ENCODE data around the gene TCTN1.
"Not testable (repeated sequence)": the region's sequence is repeated elsewhere in the genome, so short reads cannot be mapped to it uniquely, and the experiment has no call there.

TCTN1 gene

DNA sequence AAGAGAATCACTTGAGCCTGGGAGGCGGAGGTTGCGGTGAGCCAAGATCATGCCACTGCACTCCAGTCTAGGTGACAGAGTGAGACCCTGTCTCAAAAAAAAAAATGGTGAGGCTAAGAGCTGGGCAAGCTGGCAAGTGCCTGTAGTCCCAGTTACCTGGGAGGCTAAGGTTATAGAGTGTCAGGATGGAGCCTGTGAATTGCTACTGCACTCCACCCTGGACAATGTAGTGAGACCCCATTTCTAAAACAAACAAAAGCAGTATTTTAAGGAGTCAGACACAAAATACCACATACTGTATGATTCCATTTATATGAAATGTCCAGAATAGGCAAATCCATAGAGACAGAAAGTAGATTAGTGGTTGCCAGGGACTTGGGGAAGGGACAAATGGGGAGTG, 26.8 kb upstream of the TCTN1 start:
- DNase-seq = not testable (repeated sequence)

DNA sequence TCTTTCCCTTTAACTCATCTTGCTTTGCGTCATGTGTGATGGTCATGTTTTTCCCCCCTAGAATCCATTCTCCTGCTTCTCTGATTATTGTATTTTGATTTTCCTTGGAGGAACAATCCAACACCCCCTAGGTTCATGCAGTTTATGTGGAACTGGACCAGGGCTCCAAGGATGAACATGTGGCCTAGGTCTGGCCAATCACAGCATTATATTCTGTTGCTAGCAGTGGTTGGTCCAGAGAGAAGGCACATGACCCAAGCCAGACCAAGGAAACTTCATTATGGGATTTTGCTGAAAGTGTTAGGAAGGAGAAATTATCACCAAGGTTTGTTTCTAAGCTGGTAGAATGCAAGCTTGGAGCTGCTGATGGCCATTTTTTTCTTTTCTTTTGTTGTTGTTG, 23.9 kb upstream of the TCTN1 start:
- no peak for DNase-seq

DNA sequence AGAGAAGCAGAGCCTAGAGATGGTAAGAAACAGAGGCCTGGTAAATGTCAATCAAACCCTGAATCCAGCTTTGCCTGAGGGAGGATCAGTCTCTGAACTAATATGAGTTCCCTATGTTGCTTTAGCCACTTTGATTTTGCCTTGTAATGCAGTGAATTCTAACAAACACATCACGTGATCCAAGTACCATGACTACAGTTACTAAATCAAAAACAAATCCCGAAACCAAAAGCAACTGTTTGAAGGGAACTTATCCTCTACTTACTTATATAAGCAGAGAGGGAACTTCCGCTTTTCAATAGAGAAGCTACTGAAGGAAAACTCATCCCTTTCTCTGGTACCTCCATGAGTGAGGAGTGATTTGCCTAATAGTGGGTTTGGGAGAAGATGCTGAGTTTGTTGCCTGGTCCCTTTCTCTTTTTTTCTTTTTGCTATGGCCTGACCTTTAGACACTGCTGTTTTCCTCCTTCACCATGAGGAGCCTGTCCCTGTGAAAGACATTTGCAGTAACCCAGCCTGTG, 23.1 kb upstream of the TCTN1 start:
- DNase-seq = no peak

DNA sequence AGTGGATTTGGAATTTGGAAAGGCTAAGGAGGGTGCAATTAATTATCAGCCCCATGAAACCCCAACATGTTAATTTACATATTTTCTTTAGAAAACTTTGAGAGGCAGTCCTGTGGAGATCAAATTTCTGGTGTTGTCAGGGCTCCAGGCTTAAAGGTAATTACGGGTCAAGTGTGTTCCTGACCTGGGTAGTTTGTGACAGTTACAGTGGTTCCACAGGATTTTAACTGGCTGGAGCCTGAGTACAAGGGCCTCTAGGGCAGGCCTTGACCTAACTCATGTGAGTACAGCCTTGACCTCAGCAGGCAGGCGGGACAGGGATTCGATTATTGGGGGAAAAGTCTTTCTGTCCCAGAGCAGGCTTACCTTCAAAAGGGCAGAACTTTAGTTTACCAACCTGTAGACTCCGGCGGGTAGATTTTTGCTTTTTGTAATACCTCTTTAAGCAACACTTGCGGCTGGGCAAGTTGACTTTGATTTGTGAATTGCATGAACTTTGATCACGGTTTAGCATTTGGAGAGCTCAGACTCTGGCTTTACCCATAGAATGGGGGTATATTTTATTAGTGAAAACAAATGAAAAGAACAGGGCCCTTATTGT, 22.4 kb upstream of the TCTN1 start:
- peak; percentile 38 for DNase-seq

DNA sequence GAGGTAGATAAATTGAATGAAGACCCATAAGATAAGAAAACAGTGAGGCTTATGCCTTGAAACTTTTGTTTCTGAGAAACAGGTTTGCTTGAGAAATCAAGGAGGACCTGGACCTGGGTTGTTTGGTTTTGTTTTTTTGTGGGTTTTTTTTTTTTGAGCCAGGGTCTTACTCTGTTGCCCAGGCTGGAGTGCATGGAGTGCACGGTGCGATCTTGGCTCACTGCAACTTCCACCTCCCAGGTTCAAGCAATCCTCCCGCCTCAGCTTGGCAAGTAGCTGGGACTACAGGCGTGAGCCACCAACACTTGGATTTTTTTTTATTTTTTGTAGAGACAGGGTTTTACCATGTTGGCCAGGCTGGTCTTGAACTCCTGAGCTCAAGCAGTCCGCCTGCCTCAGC, 21.9 kb upstream of the TCTN1 start:
- DNase-seq = no peak

DNA sequence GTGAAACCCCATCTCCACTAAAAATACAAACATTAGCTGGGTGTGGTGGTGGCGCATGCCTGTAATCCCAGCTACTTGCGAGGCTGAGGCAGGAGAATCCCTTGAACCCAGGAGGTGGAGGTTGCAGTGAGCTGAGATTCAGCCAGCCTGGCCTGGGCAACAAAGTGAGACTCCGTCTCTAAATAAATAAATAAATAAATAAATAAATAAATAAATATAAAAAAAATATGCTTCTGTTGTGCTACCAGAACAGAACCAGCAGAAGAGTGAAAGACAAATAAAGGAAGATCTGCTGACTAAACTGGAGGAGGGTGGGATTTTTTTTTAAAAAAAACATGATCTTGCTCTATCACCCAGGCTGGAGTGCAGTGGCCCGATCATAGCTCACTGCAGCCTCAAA, 21.0 kb upstream of the TCTN1 start:
- DNase-seq = not testable (repeated sequence)

DNA sequence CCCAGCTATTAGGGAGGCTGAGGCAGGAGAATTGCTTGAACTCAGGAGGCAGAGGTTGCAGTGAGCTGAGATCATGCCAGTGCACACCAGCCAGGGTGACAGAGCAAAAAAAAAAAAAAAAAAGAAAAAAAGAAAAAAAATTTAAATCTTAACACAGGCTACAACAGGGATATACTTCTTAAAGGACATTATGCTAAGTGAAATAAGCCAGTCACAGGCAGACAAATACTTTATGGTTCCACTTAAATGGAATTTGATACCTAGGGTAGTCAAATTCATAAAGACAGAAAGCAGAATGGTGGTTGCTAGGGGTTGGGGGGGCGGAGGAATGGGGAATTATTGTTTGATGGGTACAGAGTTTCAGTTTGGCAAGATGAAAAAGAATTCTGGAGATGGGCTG, 16.0 kb upstream of the TCTN1 start:
- no peak for DNase-seq

DNA sequence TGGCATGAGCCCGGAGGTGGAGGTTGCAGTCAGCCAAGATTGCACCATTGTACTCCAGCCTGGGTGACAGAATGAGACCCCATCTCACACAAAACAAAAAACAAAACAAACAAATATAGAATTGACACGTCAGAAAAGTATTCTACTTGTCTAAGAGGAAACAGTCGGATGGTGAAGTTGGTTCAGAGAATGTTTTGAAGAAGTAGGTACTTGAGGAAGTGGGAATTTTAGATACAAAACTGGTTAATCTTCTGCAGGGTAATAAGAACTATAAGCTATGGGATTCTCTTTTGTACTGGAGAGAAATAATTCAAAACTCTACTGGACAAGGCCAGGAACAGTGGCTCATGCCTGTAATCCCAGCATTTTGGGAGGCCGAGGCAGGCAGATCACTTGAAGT, 14.6 kb upstream of the TCTN1 start:
- no peak for DNase-seq

DNA sequence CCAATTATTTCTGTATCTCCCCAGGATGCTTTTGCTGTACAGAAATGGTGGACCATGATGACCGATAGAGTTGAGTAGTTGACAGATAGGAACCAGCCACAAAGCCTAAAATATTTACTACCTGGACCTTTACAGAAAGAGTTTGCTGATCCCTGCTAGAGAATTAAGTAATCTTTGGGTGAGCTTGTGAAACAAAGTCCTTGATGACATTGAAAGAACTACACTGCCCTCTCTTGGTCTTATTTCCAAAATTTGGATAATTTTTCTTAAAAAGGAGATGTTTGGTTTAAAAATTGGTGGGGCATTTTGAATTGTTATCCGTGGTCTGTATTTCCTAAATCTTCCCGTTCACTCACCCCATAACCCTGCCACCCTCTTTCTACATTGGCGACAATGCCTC, 13.7 kb upstream of the TCTN1 start:
- DNase-seq = no peak

DNA sequence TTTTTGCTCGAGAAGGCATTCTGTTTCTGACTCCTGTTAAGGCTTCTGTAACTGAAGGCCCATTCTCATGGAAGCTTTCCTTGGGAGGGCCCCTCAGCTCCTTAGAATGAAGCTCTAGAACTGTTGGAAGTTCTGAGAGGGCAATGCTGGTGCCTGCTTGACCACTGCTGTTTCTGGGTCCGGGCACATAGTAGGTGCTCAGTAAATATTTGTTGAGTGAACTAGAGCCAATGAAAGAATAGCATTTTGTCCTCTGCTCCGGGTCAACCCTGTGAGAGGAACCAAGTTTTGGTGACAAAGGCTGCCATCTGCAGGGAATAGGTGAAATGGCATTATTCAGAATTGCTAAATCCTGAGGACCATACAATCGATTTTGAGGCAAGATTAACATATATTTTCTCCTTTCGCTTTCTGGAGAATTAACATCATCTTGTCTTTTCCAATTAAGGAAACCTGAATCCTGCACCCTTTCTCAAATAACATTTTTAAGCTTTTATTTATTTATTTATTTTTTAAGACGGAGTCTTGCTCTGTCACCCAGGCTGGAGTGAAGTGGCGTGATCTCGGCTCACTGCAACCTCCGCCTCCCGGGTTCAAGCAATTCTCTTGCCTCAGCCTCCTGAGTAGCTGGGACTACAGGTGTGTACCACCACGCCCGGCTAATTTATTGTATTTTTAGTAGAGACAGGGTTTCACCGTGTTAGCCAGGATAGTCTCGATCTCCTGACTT, 11.7 kb upstream of the TCTN1 start:
- peak; percentile 59 for DNase-seq

DNA sequence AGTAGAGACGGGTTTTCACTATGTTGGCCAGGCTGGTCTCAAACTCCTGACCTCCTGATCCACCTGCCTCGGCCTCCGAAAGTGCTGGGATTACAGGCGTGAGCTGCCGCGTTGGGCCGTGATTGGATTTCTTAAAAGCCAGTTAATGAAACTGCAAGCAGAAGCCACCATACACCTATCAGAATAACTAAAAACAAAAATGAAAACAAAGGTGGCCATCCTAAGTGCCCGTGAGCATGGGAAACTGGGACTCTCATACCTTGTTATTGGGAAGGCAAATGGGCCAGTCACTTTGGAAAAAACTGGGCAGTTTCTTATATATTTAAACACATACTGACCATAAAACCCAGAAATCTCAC, 7.7 kb upstream of the TCTN1 start:
- DNase-seq = no peak

DNA sequence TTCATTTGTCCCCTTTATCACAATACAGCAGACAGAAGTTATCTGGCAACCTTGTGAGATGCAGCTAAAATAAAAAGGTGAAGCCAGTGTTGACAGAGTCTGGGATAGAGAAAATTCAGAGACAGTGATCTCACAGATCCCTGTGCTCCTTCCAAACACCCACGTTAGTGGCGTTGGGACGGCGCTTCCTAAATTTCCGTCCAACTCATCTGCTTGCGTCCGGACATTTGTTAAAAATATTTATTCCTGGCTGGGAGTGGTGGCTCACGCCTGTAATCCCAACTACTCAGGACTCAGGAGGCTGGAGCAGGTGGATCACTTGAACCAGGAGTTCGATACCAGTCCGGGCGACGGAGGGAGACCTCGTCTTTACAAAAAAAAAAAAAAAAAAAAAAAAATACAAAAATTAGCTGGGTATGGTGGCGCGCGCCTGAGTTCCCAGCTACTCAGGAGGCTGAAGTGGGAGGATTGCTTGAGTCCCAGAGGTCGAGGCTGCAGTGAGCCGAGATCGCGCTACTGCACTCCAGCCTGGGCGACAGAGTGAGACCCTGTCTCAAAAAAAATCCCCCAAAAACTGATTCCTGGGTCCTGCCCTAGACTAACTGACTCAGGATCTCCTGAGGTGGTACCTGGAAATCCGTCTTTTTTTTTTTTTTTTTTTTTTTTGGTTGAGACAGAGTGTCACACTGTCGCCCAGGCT, 708 bp upstream of the TCTN1 start:
- DNase-seq = no peak

DNA sequence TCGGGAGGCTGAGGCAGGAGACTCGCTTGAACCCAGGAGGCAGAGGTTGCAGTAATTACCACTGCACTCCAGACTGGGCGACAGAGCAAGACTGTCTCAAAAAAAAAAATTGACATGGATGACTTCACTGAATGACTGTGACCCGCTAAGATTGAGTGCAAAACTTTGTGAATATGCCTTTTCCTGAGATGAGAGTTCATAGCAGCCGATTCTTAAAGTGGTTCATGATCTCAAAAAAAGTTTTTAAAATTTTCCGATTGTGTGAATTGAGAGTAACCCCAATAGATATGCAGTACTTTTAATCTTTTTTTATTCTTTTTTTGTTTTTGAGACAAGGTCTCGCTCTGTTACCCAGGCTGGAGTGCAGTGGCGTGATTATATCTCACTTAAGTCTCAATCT, 1.2 kb downstream of the TCTN1 start:
- DNase-seq = no peak

DNA sequence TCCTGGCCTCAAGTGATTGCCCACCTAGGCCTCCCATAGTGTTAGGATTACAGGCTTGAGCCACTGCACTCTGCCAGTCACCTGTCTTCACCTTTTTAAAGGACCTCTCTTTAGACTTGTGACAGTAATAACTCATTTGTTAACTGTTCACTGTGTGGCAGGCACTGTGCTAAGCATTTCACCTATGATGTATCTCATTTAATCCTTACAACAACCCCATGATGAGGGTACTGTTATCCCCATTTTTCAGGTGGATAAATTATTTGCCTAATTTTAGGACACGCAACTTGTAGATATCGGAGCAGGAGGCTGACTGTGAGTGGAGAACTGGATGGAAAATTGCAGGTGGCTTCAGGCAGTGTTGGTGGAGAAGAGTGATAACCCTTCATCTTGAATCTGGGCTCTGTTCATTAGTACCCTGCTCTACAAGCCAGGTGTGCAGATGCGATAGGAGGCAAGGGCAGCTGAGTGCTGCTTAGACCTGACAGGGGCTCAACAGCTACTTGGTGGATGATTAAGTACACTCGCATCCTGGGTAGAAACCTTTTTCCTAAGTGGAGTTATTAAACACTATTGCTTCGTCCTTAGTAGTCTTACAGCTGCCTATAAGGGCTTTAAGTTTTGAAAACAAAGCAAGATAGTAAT, 2.7 kb downstream of the TCTN1 start:
- DNase-seq = no peak

DNA sequence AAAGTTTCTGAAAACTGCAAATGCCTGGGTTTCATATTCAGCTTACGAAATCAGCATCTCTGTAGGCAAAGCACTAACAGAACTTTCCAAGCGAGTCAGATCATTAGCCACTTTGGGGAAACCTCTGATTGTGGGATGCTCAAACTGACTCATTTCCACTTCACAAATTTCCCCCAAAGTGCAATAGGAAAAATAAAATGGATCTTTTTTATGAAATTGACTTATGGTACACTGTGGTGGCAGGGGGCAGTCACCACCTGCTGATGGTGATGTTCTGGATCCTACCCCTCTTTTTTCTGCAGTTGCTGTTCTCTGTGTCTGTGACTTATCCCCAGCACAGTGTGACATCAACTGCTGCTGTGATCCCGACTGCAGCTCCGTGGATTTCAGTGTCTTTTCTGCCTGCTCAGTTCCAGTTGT, 5.6 kb downstream of the TCTN1 start:
- no peak for DNase-seq

DNA sequence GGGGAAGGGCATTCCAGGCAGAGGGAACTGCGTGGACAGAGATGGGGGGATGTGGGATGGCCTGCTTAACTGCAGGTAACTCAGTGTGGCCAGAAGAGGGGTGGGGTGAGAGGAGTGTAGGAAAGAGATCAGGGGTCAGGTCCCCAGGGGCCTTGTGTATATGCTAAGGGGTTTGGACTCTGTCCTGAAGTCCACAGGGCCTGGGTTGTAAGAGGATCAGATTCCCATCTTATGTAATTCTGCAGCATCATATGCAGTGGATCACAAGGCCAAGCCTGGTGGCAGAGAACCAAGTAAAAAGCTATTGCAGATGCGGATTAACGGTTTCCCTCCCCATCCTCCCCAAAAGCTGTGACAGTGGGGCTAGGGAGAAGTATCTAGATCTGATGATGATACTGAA, 8.7 kb downstream of the TCTN1 start:
- DNase-seq = no peak

DNA sequence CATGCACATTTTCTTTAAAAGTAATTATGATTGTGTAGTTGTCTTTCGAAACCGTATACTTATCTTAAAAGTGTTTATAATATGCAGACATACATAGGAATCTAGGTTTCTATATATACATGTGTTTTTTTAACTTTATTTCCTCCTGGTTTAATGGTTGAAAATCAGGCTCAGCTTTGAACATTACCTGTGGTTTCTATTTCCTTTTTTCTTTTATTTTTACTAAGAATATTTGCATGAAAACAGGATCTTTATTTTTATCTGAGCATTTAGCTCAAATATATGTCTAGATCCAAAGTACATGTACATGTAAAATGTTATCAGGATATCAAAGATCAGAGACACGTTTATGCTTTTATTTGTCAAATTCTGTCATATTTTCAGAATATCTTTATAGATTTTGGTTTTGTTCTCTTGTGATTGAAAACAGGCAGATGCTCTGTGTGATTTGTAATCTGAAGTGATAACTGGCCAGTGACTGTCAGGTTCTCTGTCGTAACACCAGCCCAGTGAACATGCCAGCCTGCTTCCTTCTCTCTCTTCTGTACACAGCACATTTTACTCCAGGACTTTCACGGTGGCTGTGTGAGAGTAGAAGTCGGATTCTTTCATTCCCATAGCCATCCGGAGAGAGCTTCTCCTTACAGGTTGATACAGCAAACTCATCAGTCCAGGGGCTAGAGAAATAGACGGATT, 13.7 kb downstream of the TCTN1 start:
- DNase-seq = no peak

DNA sequence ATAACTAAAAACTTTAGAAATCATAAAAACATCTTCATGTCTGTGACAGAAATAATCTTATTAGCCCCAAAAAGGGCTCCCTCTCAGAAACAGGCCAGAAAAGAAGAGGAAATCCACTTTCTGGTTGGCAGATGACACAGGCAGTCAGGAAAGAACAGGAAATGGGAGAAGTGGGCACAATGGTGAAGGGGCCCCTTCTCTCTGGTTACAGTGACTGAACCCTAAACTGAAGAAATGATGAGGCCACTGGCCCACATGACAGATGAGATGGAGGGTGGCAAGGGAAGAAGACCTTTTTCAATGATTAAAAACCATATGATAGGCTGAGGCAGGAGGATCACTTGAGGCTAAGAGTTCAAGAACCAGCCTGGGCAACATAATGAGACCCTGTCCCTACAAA, 21.1 kb downstream of the TCTN1 start:
- no peak for DNase-seq

DNA sequence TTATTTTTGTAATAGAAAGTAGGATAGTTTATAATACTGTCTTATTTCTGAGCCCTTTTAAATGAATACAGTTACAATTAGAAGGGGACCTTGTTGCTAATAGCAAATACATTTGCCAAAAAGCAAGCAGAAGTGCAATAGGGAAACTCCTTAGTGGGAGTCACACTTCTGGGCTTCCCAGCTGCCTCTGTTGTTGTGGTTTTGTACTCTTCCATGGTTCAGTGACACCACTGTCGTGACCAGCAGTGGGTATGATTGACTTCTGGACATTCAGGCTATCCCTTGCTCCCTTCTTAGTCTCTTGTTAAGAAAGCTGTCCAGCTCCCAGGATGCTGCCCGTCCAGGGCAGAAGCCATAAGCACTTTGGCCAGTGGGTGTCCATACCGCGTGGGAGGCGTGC, 22.6 kb downstream of the TCTN1 start:
- no peak for DNase-seq

DNA sequence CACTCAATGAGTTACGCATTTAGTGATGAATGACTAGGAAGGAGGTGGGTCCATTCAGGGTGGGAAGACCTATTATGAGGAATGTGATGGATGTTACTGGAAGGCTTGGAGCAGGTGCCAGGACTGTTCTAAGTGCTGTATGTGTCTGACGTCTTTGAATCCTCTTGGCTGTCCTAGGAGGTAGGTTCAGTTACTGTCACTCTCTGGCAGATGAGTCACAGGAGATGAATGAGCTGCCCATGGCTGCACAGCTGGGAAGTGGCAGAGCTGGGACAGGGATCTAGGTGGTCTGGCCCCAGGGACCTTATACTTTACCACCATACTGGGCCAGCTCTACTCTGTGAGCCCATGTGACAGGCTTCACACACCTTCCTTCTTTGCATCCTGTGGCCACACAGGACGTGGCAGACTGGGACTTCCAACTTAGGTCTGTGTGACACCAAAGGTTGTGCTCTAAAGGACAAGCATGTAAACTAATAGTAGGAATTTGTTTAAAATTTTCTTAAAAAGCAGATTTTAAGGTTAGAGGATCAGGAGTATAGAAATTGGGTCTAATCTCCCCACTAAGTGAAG, 24.0 kb downstream of the TCTN1 start:
- DNase-seq = no peak

DNA sequence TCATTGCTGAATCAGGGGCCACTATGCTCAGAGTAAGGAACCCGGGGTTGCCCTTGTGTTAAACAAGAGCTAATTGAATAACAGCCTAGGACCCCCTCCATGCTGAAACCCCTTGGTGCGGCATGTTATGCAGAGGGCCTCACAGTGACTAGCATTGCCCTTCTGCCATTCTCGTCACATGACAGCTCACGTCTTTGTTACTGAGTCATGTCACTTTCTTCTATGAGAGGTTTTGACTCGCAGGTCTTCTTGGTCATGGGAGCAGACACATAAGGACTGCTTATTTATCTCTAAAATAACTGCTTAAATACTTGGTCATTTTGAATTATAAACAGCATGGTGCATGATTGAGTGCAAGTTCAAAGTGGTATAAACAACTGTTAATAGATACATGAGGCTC, 24.9 kb downstream of the TCTN1 start:
- no peak for DNase-seq

DNA sequence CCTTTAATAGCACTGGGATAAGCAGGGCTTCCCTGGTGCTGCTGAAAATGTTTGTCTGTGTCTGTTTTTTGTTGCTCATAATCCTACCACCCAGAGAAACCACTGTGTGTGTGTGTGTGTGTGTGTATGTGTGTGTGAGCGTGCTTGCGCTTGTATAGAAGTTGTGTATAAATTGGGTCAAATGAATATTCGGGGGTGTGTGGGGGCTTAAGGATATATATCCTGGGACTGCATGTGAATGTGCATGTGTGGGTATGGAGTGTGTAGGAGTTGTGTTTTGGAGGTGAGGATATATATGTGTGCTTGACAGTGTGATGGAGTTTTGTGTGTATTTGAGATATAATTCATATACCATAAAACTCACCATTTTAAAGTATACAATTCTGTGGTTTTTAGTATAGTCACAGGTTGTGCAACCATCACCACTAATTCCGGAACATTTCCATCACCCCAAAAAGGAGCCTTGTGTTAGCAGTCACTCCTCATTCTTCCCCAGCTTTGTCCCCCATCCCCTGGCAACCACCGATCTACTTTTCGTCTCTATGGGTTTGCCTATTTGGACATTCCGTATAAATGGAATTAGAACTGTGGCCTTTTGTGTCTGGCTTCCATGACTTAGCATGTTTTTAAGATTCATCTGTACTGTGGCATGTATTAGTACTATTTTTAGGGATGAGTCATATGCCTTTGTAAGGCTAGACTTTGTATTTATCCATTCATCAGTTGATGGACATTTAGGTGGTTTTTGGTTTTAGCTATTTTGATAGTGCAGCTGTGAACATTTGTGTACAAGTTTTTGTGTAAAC, 25.6 kb downstream of the TCTN1 start:
- DNase-seq = no peak
